Panc1 (cell line): ENCODE data around the gene CEP63. TPM values are rescaled to one million over a fixed set of nuclear protein-coding genes. Genes with fewer than 3 reads are reported as not detected.

ENCODE experiments used
- ATAC-seq: fragments of 200-7000 bp; cut with Tn5 transposase; 2 replicates; pipeline ENCODE4 v1.9.1; 2020; ENCODE audit warnings: mild to moderate bottlenecking, moderate library complexity
- BruUV-seq: library from RNA; stranded (reverse); fragments of 400-500 nt; replicated peaks from 2 replicates; lab custom pipeline; 2021; lab: Mats Ljungman, UMichigan
- CTCF ChIA-PET: fragments of 300-600 bp; sonication (Branson Sonifier 250); formaldehyde crosslinking; loops from one replicate; lab custom pipeline; 2022; ENCODE audit warnings: antibody characterized with exemption; lab: Charles Lee
- POLR2A ChIA-PET: fragments of 300-600 bp; sonication (Branson Sonifier 250); formaldehyde crosslinking; loops from one replicate; lab custom pipeline; 2022; ENCODE audit warnings: antibody characterized with exemption; lab: Charles Lee
- DNase-seq: peaks from one replicate; pipeline ENCODE4 v3.0.0-alpha.2; 2010; ENCODE audit warnings: low read depth, low spot score
- H3K27ac ChIP-seq: 2 replicates; pipeline ENCODE4 v1.5.1; 2011; ENCODE audit warnings: mild to moderate bottlenecking, low read length, inconsistent platforms
- H3K27me3 ChIP-seq: fragments of 200-500 bp; sonication (Bioruptor generic); 2 replicates; pipeline ENCODE4 v1.6.0; 2014; ENCODE audit warnings: low read length, inconsistent platforms; ENCODE audit not compliant: control insufficient read depth, insufficient read depth
- H3K36me3 ChIP-seq: fragments of 200-500 bp; sonication (Bioruptor generic); 2 replicates; pipeline ENCODE4 v1.5.1; 2014; ENCODE audit warnings: inconsistent platforms, mild to moderate bottlenecking, low read length, moderate library complexity; ENCODE audit not compliant: control insufficient read depth, insufficient read depth
- H3K4me1 ChIP-seq: 2 replicates; pipeline ENCODE4 v1.5.1; 2011; ENCODE audit warnings: inconsistent platforms, mild to moderate bottlenecking, low read length, moderate library complexity; ENCODE audit not compliant: control insufficient read depth, insufficient read depth
- H3K4me3 ChIP-seq, 2 experiments: 2 replicates each; pipeline ENCODE4 v1.5.1; 2011 to 2012; ENCODE audit warnings: low read depth in 2 of 2, low read length in 2 of 2, mild to moderate bottlenecking in 2 of 2, inconsistent platforms in 1 of 2, moderate library complexity in 1 of 2
- H3K9me3 ChIP-seq: fragments of 200-500 bp; sonication (Bioruptor generic); 2 replicates; pipeline ENCODE4 v1.5.1; 2014; ENCODE audit warnings: low read depth, mild to moderate bottlenecking, inconsistent platforms, low read length, moderate library complexity; ENCODE audit not compliant: control insufficient read depth, insufficient read depth
- POLR2AphosphoS5 ChIP-seq: IDR thresholded peaks from 2 replicates; pipeline ENCODE4 v1.6.1; 2012; ENCODE audit warnings: mild to moderate bottlenecking, low read depth, low read length, moderate library complexity
- REST ChIP-seq, 2 experiments: IDR thresholded peaks; 2 replicates each; pipeline ENCODE4 v1.6.1; 2011 to 2012; ENCODE audit warnings: low read depth in 2 of 2, control low read depth in 1 of 2, low read length in 1 of 2, mild to moderate bottlenecking in 1 of 2, moderate library complexity in 1 of 2; ENCODE audit not compliant: insufficient read depth in 1 of 2
- SIN3A ChIP-seq: IDR thresholded peaks from 2 replicates; pipeline ENCODE4 v1.6.1; 2012; ENCODE audit warnings: low read depth, mild to moderate bottlenecking, low read length, moderate library complexity, borderline replicate concordance; ENCODE audit not compliant: insufficient read depth
- TCF7L2 ChIP-seq: IDR thresholded peaks from 2 replicates; pipeline ENCODE4 v1.6.1; 2011; ENCODE audit warnings: mild to moderate bottlenecking, low read depth, low read length, inconsistent platforms
- in situ Hi-C: cut with HindIII; loops from 2 replicates; pipeline ENCODE4 v1.10.0; 2016; ENCODE audit warnings: low sequenced_read_pairs, low pct_unique_long_range_greater_than_20kb
- intact Hi-C: fragments of 100-400 bp; cut with micrococcal nuclease; formaldehyde crosslinking; loops from one replicate; pipeline ENCODE4 v1.10.0; 2022; ENCODE audit not compliant: unreplicated experiment
- total RNA-seq: library from RNA; stranded (reverse); gene quantifications from one replicate; pipeline ENCODE4 v1.2.1, GENCODE V29; 2021; ENCODE audit not compliant: unreplicated experiment
- TF ChIP-seq, protein P1 (sequence below): fragments of 450-650 bp; IDR thresholded peaks from 2 replicates; pipeline ENCODE4 v1.5.1; 2017; ENCODE audit warnings: mild to moderate bottlenecking

Gene CEP63
- total RNA-seq, 1 experiment from 2014 or later, result 30.5 TPM

DNA sequence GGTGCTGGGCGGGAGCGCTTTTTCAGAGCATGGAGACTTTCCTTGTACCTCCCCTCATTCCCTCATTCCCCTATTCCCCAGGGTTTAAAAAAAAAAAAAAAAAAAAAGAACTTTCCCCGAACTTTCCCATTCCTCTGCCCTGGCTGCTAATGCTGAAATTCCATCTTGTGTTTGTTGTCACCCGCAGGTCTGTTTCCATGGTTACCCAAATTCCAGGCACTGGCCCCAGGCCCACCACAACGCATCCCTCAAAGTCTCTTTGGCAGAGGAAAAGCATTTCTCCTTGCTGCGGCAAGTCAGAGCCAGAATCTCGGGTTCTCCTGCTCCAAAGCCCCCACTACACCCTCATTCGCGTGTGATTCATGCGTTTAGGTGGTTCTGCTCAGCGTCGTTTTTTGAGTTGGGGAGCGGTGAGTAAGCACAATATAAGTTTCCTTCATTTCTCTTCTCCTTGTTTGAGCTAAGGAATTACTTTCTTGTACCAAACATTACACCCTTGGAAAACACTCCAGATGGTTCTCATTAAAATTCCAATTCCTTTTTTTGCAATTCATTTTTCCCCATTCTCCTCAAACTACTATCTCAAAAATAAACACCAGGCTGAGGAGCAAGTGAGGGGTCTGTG is 21.7 kb upstream of the CEP63 start:
- H3K27ac ChIP-seq, result no peak overlapping the region
- BruUV-seq, result no TSS peak
- H3K36me3 ChIP-seq, result no peaks in the 10 kb centered on the region
- no peaks in the 10 kb centered on the region for H3K27me3 ChIP-seq
- no peak for DNase-seq
- no peak for TF ChIP-seq SIN3A
- no peak for TF ChIP-seq POLR2AphosphoS5
- no peak for TF ChIP-seq TCF7L2
- TF ChIP-seq REST (IDR thresholded peaks at IDR 0.05; ENCODE audit: insufficient read depth in 1 of 2, low read depth in 2 of 2, low read length in 1 of 2), result no peak
- TF ChIP-seq, protein P1, sequence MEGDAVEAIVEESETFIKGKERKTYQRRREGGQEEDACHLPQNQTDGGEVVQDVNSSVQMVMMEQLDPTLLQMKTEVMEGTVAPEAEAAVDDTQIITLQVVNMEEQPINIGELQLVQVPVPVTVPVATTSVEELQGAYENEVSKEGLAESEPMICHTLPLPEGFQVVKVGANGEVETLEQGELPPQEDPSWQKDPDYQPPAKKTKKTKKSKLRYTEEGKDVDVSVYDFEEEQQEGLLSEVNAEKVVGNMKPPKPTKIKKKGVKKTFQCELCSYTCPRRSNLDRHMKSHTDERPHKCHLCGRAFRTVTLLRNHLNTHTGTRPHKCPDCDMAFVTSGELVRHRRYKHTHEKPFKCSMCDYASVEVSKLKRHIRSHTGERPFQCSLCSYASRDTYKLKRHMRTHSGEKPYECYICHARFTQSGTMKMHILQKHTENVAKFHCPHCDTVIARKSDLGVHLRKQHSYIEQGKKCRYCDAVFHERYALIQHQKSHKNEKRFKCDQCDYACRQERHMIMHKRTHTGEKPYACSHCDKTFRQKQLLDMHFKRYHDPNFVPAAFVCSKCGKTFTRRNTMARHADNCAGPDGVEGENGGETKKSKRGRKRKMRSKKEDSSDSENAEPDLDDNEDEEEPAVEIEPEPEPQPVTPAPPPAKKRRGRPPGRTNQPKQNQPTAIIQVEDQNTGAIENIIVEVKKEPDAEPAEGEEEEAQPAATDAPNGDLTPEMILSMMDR, result no peak
- ATAC-seq, result no peak
- in situ Hi-C loops (no loop called here), intact Hi-C loops (no loop called here)
- H3K4me3 ChIP-seq, result no peak overlapping the region
- CTCF ChIA-PET, result interaction anchor here (0.5 kb wide), 1 partner anchor 86 kb away, joined by 3 read pairs; no protein-coding TSS in a partner anchor
- no peaks in the 10 kb centered on the region for H3K4me1 ChIP-seq
- POLR2A ChIA-PET, result no interaction called here
- H3K9me3 ChIP-seq, result no peaks in the 10 kb centered on the region

GRCh38 chr3:134464689-134465365 is 21.0 kb upstream of the CEP63 start:
- POLR2A ChIA-PET, result no interaction called here
- DNase-seq (no peak), ATAC-seq (peak; percentile 46; the same call in 1 of the 2 replicates)
- H3K27me3 ChIP-seq, result no peaks in the 10 kb centered on the region
- H3K9me3 ChIP-seq, result no peaks in the 10 kb centered on the region
- no peak overlapping the region for H3K27ac ChIP-seq
- H3K4me3 ChIP-seq, result no peak overlapping the region
- in situ Hi-C loops, result no loop called here
- CTCF ChIA-PET, result interaction anchor here (0.5 kb wide), 1 partner anchor 87 kb away, joined by 3 read pairs; no protein-coding TSS in a partner anchor
- H3K4me1 ChIP-seq, result no peaks in the 10 kb centered on the region
- intact Hi-C loops, result no loop called here
- BruUV-seq, result no TSS peak
- TF ChIP-seq SIN3A, result no peak
- no peak for TF ChIP-seq REST (IDR thresholded peaks at IDR 0.05; ENCODE audit: insufficient read depth in 1 of 2, low read depth in 2 of 2, low read length in 1 of 2)
- no peak for TF ChIP-seq TCF7L2
- TF ChIP-seq, protein P1, result no peak
- no peak for TF ChIP-seq POLR2AphosphoS5
- H3K36me3 ChIP-seq, result no peaks in the 10 kb centered on the region
